Stimulated activated CD8-positive, alpha-beta memory T cell treated with anti-CD3 and anti-CD28 coated beads, Interleukin-7, amount 100 ng/mL, for 4 hours (primary cell): ENCODE data around the gene MTHFD2L.
"Not testable (repeated sequence)": the region's sequence is repeated elsewhere in the genome, so short reads cannot be mapped to it uniquely, and the experiment has no call there.

Experiments
- DNase-seq, 2 donors: peaks; one replicate each; pipeline ENCODE4 v3.0.0-alpha.2; 2020; ENCODE audit warnings: low read depth in 2 of 2

Gene MTHFD2L

DNA sequence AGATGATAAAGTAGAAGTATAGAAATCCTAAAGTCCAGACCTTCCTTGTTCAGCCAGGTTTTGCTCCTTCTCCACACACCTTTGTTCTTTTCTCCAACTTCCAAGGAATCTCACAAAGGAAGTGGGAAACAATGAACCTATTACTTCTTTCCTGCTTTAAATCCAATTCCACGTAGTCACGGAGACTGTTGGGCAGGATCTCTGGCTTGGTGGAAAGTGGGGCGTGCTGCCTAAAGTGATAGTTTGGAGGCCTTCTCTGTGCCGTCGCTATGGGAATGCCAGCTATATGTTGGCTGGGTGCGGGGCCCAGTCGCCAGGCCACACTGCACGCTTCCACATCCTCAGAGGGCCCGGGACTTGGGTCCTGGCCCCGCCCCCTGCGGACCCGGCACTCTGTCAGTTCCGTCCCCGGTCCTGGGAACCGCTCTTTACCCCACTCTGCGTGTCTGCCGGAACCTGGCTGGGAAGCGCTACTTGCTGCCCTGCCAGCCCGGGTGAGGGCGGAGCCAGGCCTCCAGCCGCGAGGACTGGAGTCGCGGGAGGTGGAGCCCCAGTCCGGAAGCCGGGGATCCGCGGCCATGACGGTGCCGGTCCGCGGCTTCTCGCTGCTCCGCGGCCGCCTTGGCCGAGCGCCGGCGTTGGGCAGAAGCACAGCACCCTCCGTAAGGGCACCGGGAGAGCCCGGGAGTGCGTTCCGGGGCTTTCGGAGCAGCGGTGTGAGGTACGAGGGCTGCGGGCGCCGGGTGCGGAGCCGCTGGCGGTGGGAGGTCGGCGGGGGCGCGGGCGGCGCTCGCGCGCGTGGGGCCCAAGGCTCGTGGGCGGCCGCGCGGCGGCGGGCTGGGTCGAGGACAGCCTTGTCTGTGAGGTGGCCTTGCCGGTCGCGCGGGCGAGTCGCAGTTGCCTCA is at the start of gene MTHFD2L:
MTHFD2L (plus strand) TSS at position 558 of the 905 bp plus-strand sequence; CDS start at position 579, 21 bp downstream.
- peak; percentile 51 to 81 for DNase-seq

DNA sequence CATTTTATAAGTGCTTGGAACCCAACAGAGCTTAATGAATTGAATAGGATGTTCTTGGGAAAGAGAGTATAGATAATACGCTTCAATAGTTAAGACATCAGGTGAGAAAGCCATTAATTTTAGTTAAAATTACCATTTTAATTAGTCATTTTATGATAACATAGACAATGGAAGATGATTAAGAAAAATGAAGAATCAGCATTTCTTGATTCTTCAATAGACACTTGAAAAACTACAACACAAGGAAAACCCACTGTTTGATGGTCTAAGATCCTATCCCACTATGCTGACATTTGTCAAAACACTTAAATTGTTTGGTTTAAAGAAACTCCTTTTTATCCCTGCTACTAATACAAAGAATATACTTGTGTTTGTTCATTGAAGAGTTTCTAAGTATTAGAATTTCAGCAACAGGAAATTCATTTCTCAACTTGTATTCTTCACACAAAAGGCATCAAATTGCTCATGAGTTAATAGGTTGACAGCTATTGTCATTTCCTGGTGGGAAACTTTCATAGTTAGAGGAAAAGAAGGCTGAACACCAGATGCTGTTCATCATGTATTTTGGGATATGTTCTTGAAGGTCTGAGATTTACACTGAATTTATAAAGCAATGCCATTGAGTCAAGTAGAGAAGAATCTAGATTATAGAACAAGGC is 49.3 kb upstream of the MTHFD2L start:
- no peak for DNase-seq

DNA sequence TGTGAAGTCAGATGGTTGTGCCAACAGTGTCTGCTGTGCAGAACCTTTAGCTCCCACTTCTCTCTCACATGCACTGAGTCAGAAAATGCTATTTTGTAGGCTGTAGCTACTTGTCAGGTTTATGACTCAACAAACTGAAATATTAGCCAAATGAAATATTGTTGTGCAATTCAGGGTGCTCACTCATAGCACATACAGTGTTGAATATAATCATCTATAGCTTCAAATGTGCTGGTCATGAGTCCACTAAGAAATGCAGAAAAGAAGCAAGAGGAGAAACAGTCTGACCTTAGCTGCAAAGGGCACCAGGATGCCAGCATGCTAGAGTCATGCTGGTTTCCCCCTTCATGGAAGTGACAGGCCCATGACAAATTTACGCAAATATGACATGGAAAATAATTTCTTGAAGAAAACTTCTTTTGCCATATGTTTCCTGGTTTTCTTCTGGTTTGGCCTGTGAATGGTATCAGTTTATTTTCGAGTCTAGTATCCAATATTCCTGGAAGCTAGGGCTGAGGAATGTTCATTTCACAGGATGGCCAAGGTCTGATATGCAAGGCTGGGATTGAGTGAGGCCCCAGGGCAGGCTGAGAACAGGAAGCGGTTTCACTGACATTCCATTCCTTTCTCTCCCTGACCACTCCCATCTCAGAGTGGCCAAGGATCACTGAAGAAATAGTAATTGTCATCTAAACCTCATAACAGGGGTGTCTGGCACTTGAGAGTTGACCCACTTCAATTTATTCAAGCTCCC is 48.6 kb upstream of the MTHFD2L start:
- DNase-seq, result no peak

DNA sequence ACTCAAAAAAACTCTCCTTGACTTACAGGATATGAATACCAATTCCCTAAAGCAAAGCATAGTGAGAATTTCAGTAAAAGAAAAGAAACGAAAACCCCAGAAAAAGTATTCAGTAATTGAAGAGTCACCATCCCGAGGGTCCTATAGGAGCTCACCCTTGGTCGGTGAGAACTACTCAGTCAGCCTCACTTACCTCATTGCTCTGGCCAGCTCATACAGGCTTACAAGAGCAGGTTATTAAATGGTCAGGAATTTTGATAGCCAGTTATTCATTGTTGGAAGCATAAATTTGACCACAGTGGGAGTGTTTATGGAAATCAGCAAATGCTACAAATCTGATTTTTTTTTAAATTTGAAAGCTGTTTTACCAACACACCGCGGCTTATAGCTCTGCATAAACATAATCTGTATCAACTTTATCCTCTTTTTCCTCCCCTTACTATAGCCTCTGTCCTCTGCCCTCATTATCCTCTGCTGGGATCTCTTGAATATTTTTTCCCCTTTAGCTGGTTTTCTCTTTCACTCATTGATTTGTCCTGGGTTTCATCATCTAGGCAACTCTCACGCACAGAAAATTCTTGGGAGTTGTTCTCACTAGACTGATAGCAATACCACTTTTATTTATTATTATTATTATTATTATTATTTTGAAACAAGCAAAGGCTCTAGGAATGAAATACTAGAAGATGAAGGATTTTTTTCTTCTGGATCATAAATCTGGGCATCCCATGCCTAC is 47.9 kb upstream of the MTHFD2L start:
- DNase-seq, result no peak

DNA sequence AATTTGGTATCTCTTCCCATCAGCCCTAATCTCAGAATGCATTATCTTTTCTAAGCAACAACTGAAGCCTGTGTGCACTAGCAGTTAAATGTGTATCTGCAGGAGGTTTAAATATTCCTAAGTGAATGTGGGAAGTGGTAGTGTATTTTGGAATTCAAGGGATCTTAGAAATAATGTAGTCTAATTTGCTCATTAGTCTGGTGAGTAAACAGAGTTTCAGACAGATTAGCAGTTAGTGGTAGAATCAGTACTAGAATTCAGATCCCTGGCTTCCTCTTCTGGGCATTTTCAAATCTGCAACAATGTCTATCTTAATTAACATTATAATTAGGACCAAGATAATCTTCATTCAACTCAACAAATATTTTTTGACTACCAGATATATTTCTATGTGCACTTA is 47.2 kb upstream of the MTHFD2L start:
- DNase-seq, result no peak

DNA sequence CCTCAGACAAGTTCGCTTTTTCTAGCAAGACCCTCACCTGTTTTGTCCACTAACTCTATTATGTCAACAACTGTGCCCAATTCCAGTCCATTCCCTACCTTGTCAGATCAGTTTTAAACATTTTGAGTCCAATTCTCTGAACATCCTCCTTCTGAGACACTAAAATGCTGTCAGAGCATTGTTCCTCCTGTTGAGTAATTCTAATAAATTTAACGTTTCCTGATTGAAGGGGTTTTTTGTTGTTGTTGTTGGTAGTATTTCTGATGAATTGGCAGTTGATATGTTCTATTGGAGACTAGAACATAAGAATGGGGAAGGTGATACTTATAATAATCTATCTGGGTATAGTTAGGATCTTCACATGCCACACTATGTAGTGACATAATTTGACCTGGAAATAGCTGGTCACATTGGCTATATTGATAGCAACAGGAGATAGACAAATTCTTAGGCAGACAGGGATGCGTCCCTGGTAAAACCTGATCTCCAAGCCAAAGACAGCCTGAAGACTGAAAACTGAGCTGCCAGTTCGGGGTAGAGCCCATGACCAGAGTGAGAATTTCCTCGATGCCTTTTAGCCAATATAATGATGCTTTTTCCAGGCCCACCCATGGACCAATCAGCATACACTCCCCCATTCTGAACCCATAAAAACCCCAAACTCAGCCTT is 46.5 kb upstream of the MTHFD2L start:
- no peak for DNase-seq

DNA sequence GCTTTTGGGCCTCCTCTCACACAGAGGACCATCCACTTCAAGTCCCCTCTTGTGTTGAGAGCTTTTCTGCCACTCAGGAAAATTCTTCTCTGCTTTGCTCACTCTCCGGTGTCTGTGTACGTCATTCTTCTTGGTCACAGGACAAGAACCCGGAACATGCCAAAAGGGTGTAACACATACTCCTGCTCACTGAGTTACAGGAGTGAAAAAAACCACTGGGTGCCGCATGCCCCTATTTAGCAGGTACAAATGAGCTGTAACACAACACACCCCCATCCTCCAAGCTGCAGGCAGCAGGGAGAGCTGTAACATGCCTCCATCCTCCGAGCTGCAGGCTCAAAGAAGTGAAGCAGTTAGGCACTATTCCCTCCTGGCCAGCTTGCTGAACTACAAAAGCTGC is 45.9 kb upstream of the MTHFD2L start:
- DNase-seq, result no peak

DNA sequence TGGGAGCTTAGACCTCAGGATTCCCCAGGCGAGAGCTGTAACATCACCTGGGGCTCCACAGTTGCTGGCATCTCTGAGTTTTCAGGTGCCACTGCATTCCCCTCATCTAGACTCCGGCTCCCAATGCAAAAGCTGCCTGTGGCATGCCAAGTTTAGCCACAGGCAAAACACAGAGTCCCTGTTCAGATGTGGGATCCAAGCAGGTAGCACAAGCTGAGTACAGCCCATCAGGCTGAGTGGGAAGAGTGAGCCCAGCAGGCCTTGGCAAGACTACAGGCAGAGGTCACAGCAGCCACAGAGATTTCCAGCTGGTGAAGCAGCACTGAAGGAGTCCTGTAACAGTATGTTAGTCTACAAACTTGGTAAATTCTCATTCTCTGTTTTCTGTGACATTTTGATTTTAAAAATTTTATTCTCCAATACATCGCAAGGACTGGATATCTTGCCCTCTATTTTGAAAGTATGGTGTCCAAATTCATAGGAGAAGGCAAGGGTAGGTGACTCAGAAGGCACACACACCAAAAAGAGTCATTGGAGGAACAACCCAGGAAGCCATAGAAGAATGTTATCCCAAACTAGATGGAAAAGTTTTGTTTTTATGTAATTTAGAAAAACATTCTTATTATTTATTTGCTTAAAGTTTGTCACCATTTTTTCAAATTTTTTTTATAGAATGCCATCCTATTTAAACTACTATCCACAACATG is 45.4 kb upstream of the MTHFD2L start:
- no peak for DNase-seq

DNA sequence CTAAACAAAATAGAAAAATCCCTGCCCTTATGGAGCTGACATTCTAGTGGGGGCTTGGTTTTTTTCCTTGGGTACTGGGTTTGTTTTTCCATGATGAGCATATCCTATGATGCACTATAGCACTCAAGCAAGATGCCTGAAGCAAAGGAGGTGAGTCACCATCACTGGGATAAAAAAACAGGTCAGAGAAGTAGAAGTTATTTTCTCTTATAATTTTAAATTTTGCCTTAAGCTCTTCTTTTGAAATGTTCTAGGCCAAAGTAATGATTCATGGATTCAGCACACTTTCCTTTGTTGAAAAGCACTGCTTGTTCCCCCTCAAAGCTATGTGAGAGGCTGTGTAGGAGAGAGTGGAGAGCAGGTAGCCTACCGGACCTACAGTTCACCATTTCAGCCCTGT is 43.7 kb upstream of the MTHFD2L start:
- DNase-seq, result no peak

DNA sequence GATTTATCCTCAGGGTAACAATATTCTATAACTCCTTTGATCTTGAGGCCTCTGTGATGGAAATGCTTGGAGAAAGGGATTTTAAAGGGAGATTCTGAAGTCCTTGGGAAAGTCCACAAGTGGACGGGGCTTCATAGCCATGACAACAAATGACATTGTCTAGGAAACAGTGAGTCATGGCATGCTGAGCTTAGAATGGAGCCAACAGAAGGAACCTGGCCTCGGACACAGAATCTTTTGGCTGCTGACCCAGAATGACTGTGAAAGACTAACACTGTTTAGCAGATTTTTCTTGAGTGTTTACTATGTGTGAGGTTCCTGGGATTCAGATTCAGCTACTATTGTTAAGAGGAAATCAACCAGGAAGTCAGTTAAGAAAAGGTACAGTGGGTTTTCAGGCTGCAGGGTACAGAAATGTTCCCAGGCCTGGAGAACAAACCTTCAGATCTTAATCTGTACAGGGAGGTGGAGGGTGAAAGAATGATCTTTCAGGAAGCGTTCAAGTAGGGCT is 40.8 kb upstream of the MTHFD2L start:
- DNase-seq, result no peak

DNA sequence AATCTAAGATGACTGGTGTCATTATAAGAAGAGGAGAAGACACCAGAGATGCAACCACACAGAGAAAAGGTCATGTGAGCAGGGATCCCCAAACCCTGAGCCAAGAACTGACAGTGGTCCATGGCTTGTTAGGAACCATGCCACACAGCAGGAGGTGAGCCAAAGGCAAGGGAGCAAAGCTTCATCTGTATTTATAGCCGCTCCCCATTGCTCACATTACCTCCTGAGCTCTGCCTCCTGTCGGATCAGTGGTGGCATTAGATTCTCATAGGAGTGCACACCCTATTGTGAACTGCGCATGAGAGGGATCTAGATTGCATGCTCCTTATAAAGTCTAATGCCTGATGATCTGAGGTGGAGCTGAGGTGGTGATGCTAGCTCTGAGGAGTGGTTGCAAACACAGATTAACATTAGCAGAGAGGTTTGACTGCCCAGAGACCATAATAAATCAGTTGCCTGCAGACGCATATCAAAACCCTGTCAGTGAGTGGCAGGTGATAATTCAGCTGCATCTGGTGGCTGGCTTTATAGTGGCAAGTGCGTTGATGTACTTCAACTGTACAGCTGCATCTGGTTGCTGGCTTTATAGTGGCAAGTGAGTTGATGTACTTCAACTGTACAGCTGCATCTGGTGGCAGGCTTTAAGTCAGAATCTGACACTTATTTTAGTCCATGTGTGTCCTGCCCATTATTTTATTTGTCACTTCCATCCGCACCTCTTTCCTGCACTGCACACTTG is 39.1 kb upstream of the MTHFD2L start:
- no peak for DNase-seq

DNA sequence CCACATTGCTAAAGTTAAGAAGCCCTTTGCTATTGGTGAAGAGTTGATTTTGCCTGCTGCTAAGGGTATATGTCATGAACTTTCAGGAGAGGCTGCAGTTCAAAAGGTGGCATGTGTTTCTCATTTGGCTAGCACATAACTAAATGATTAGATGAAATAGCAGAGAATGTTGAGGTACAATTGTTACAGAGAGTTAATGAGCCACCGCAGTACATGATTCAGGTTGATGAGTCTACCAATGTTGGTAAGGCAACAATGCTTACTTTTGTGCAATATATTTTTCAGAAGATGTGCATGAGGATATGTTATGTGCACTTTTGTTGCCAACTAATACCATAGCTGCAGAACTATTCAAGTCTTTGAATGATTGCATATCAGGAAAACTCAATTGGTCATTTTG is 37.8 kb upstream of the MTHFD2L start:
- DNase-seq, result no peak

DNA sequence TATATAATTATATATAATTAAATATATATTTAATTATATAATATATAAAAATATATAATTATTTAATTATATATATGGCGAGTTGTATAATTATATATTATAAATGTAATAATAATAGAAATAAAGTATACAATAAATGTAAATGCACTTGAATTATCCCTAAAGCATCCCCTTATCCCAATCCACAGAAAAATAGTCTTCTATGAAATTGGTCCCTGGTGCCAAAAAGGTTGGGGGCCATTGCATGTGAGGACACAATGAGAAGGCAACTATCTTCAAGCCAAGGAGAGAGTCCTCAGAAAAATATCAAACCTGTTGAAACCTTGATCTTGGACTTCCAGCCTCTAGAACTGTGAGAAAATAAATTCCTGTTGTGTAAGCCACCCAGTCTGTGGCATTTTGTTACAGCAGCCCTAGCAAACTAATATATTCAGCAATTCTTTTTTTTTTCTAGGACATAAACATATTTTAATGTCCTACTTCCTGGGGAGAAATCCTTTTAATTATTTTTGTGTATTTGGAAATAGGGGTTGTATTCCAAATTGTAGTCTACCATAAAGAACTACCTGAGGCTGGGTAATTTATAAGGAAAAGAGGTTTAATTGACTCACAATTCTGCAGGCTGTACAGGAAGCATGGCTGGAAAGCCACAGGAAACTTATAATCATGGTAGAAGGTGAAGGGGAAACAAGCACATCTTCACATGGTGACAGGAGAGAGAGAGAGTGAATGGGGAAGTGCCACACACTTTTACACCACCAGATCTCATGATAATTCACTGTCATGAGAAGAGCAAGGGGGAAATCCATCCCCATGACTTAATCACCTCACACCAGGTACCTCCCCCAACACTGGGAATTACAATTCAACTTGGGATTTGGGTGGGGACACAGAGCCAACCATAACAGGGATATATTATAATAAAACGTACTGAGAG is 36.0 kb upstream of the MTHFD2L start:
- DNase-seq, result no peak

DNA sequence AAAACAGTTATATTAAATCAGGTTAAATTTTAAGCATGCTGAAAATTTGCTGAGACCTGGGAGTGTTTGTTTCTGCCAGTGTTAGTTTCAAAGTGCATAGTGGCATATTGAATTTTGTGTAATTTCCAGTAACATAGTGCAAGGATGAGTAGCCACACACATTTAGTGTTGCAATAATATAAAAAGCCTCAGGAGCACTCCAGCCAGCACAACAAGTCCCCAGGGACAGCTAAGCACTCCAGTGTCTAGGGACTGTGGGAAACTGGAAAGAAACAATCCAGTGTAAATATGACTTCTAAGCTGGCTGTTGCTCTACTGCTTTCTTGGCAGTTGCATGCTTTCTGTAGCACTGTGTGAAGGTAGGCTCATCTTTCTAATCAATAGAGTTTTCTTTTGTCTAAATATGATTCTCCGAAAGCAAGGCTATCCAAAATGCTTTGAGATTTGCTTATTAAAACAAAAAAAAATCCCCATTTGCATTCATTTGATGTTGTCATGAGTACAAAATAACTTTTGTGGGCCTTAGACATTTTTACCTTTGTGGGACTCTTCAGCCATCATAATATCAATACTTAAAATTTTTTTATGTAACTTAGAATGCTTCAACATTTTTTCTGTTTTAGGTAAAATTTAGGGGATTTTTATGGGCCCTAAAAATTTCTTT is 34.7 kb upstream of the MTHFD2L start:
- no peak for DNase-seq

DNA sequence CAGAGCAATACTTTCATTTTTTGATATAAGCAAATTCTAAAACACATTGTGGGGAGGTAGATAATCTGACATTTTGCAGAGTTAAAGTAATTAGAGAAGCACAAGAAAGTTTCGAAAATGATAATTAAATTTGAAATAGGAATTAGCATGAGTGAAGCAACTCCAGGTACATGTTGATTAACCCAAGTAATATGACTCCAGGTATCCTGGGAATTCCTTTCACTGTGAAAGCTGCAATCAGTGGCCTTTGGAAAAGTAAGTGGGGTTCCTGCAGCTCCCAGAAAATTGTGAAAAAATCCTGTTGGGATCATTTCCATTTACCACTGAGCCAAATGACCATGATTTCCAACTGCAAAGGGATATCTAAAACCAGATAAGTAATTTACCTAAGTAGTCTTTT is 32.9 kb upstream of the MTHFD2L start:
- DNase-seq, result no peak

DNA sequence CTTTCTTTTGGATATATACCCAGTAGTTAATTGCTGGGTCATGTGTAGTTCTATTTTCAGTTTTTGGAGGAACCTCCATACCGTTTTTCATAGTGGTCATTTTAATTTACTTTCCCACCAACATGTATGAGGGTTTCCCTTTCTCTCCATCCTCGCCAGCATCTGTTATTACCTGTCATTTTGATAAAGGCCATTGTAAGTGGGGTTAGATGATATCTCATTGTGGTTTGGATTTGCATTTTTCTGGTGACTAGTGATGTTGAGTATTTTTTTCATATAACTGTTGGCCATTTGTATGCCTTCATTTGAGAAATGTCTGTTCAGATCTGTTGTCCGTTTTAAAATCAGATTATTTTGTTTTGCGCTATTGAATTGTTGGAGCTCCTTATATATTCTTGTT is 30.2 kb upstream of the MTHFD2L start:
- DNase-seq, result no peak

DNA sequence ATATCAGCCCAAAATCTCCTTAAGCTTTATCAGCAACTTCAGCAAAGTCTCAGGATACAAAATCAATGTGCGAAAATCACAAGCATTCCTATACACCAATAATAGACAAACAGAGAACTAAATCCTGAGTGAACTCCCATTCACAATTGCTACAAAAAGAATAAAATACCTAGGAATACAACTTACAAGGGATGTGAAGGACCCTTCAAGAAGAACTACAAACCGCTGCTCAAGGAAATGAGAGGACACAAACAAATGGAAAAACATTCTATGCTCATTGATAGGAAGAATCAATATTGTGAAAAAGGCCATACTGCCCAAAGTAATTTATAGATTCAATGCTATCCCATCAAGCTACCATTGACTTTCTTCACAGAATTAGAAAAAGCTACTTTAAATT is 27.1 kb upstream of the MTHFD2L start:
- not testable (repeated sequence) for DNase-seq

DNA sequence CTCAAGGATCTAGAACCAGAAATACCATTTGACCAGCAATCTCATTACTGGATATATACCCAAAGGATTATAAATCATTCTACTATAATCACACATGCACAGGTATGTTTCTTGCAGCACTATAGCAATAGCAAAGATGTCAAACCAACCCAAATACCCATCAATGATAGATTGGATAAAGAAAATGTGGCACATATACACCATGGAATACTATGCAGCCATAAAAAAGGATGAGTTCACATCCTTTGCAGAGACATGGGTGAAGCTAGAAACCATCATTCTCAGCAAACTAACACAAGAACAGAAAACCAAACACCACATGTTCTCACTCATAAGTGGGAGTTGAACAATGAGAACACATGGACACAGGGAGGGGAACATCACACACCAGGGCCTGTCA is 25.7 kb upstream of the MTHFD2L start:
- not testable (repeated sequence) for DNase-seq
